GM10266 (cell line): ENCODE data around the gene C11orf58.

ENCODE experiments used
- DNase-seq: peaks from one replicate; pipeline ENCODE4 v3.0.0; 2012; ENCODE audit errors: extremely low spot score
- CTCF ChIP-seq: IDR thresholded peaks from 2 replicates; pipeline ENCODE4 v1.5.1; 2012; ENCODE audit warnings: mild to moderate bottlenecking, low read depth; ENCODE audit not compliant: control insufficient read depth, insufficient read depth; ENCODE audit errors: missing control alignments

C11orf58 gene

GRCh38 chr11:16738193-16738946 lies at the start of gene C11orf58:
Gene C11orf58, plus strand, starts transcription at chr11:16738647. Its CDS starts 132 bp downstream, at chr11:16738779.
- DNase-seq: peak; percentile 82
- no peak for TF ChIP-seq CTCF

GRCh38 chr11:16690086-16690485 lies 48.4 kb upstream of the C11orf58 start:
- no peak for TF ChIP-seq CTCF
- no peak for DNase-seq

GRCh38 chr11:16703795-16704194 lies 34.7 kb upstream of the C11orf58 start:
- DNase-seq: no peak
- no peak for TF ChIP-seq CTCF

GRCh38 chr11:16713594-16713993 lies 24.9 kb upstream of the C11orf58 start:
- no peak for DNase-seq
- TF ChIP-seq CTCF: no peak

- TF ChIP-seq CTCF: no peak
- no peak for DNase-seq
Observed at GRCh38 chr11:16722581-16723344, 15.7 kb upstream of the C11orf58 start.

- no peak for TF ChIP-seq CTCF
- no peak for DNase-seq
Observed at GRCh38 chr11:16727806-16728205, 10.6 kb upstream of the C11orf58 start.

GRCh38 chr11:16737818-16738192 lies 642 bp upstream of the C11orf58 start:
- DNase-seq: no peak
- no peak for TF ChIP-seq CTCF
